Stomach smooth muscle (tissue), 2 donors: Measurements from ENCODE around the gene SMARCA2.

Experiments
- H3K27ac ChIP-seq: one replicate; pipeline ENCODE4 v1.7.0; 2013; ENCODE audit warnings: mild to moderate bottlenecking, low read length, inconsistent platforms
- H3K27me3 ChIP-seq, 2 donors: one replicate each; pipeline ENCODE4 v1.7.0; 2013; ENCODE audit warnings: low read length in 2 of 2; ENCODE audit not compliant: insufficient read depth in 2 of 2, control insufficient read depth in 1 of 2
- H3K36me3 ChIP-seq, 2 donors: one replicate each; pipeline ENCODE4 v1.7.0; 2013; ENCODE audit warnings: low read length in 2 of 2; ENCODE audit not compliant: control insufficient read depth in 2 of 2, insufficient read depth in 2 of 2
- H3K4me1 ChIP-seq: one replicate; pipeline ENCODE4 v1.7.0; 2013; ENCODE audit warnings: low read length; ENCODE audit not compliant: control insufficient read depth, insufficient read depth
- H3K4me3 ChIP-seq, 2 donors: one replicate each; pipeline ENCODE4 v1.7.0; 2013; ENCODE audit warnings: low read length in 2 of 2
- H3K9ac ChIP-seq, 2 donors: one replicate each; pipeline ENCODE4 v1.7.0; 2013; ENCODE audit warnings: low read length in 2 of 2, mild to moderate bottlenecking in 1 of 2
- H3K9me3 ChIP-seq, 2 donors: one replicate each; pipeline ENCODE4 v1.7.0; 2013; ENCODE audit warnings: low read length in 2 of 2; ENCODE audit not compliant: control insufficient read depth in 2 of 2
- donor health status: healthy.
- donor health status: Pancreatic carcinoma.

The SMARCA2 gene

GRCh38 chr9:2023532-2023931, 8.4 kb downstream of the SMARCA2 start:
- H3K4me3 ChIP-seq, result peak overlapping the region in 1 of 2 donors; percentile 36

GRCh38 chr9:2024888-2025782, 10.0 kb downstream of the SMARCA2 start:
- Histone ChIP-seq H3K27ac (peak overlapping the region; percentile 19), H3K9me3 (no peaks in the 10 kb centered on the region), H3K4me3 (no peak overlapping the region), H3K36me3 (no peaks in the 10 kb centered on the region), H3K9ac (no peak overlapping the region), H3K27me3 (no peaks in the 10 kb centered on the region), H3K4me1 (peaks cover 25% of the 10 kb centered on the region)

More at GRCh38 chr9:2023532-2023931, 8.4 kb downstream of the SMARCA2 start:
- Histone ChIP-seq H3K27ac (peak overlapping the region; percentile 49), H3K9me3 (no peaks in the 10 kb centered on the region), H3K27me3 (no peaks in the 10 kb centered on the region), H3K4me1 (peaks cover 32% of the 10 kb centered on the region), H3K36me3 (no peaks in the 10 kb centered on the region), H3K9ac (peak overlapping the region; percentile 12 to 58)

GRCh38 chr9:2026220-2026997, 11.3 kb downstream of the SMARCA2 start:
- Histone ChIP-seq H3K4me1 (peaks cover 25% of the 10 kb centered on the region), H3K4me3 (no peak overlapping the region), H3K9me3 (no peaks in the 10 kb centered on the region), H3K9ac (no peak overlapping the region), H3K27ac (no peak overlapping the region), H3K36me3 (no peaks in the 10 kb centered on the region), H3K27me3 (no peaks in the 10 kb centered on the region)

DNA sequence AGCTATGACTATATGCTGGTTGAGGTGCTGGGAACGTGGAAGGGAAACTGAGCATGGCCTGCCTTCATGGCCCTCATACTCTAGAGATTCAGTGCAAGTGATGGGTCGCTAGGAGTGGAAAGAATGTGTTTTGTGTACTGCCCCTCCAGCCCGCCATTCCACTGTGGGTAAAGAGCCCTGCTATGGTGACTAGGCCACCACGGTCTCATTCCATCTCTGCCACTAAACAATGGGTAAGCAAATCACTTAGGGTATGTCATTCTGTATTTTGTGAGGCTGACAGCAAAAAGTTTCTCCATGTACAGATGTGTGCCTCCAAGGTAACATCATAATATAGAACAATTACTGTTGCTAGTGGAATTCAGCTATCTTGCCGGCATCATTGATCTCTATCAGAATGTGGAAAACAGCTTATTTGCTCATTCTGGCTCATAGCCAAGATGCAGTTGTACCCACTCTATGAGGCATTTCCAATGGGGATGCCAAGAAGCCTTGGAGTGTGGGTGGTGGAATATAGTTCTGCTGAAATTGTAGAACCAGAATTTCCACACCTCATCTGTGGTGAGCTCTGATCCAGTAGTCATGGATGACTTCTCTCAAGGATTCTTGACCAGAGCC, 12.5 kb downstream of the SMARCA2 start:
- Histone ChIP-seq H3K9ac (peak overlapping the region in 1 of 2 donors; percentile 7), H3K27ac (no peak overlapping the region), H3K9me3 (no peaks in the 10 kb centered on the region), H3K4me3 (no peak overlapping the region), H3K4me1 (peaks cover 25% of the 10 kb centered on the region), H3K27me3 (no peaks in the 10 kb centered on the region), H3K36me3 (peaks cover 0 to 2% of the 10 kb centered on the region in 2 donors)

GRCh38 chr9:2028888-2029287, 13.7 kb downstream of the SMARCA2 start:
- Histone ChIP-seq H3K9ac (no peak overlapping the region), H3K36me3 (peaks cover 12 to 14% of the 10 kb centered on the region in 2 donors), H3K4me1 (peaks cover 18% of the 10 kb centered on the region), H3K9me3 (no peaks in the 10 kb centered on the region), H3K27me3 (no peaks in the 10 kb centered on the region), H3K27ac (no peak overlapping the region), H3K4me3 (no peak overlapping the region)

GRCh38 chr9:2029666-2030170, 14.6 kb downstream of the SMARCA2 start:
- no peaks in the 10 kb centered on the region for H3K9me3 ChIP-seq
- peaks cover 11% of the 10 kb centered on the region for H3K4me1 ChIP-seq
- peaks cover 12 to 20% of the 10 kb centered on the region in 2 donors for H3K36me3 ChIP-seq
- H3K4me3 ChIP-seq, result no peak overlapping the region
- no peaks in the 10 kb centered on the region for H3K27me3 ChIP-seq
- no peak overlapping the region for H3K9ac ChIP-seq
- H3K27ac ChIP-seq, result no peak overlapping the region

GRCh38 chr9:2032234-2032633, 17.1 kb downstream of the SMARCA2 start:
- Histone ChIP-seq H3K36me3 (peaks cover 12 to 24% of the 10 kb centered on the region in 2 donors), H3K4me1 (peaks cover 4% of the 10 kb centered on the region)

GRCh38 chr9:2036844-2037243, 21.7 kb downstream of the SMARCA2 start:
- Histone ChIP-seq H3K9me3 (no peaks in the 10 kb centered on the region), H3K4me1 (no peaks in the 10 kb centered on the region), H3K27me3 (no peaks in the 10 kb centered on the region), H3K4me3 (no peak overlapping the region), H3K27ac (no peak overlapping the region), H3K9ac (no peak overlapping the region), H3K36me3 (peaks cover 19 to 41% of the 10 kb centered on the region in 2 donors)

More at GRCh38 chr9:2032234-2032633, 17.1 kb downstream of the SMARCA2 start:
- Histone ChIP-seq H3K9ac (no peak overlapping the region), H3K27me3 (no peaks in the 10 kb centered on the region), H3K4me3 (no peak overlapping the region), H3K27ac (no peak overlapping the region), H3K9me3 (no peaks in the 10 kb centered on the region)

DNA sequence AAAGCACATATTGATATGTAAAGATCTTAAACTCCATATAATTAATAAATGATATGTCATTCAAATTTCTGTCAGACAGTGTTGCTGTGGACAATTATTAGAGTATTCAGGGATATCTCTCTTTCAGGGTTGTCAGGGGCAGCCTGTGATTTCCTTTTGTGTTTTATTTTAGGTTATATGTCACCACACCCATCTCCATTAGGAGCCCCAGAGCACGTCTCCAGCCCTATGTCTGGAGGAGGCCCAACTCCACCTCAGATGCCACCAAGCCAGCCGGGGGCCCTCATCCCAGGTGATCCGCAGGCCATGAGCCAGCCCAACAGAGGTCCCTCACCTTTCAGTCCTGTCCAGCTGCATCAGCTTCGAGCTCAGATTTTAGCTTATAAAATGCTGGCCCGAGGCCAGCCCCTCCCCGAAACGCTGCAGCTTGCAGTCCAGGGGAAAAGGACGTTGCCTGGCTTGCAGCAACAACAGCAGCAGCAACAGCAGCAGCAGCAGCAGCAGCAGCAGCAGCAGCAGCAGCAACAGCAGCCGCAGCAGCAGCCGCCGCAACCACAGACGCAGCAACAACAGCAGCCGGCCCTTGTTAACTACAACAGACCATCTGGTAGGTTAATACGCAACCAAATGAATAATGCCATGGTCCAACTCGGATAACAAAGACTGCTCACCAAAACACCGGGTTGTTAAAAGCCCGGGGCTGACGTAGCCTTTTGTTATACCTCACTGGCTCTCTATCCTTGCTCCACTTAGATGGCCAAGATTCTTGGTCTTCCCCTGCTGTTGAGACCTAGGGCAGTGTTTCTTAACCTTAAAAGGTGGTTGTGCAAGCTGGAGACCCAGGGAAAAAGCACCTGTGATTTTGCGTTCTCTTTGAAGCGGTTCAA, 24.4 kb downstream of the SMARCA2 start:
- H3K4me3 ChIP-seq, result no peak overlapping the region
- no peak overlapping the region for H3K27ac ChIP-seq
- H3K4me1 ChIP-seq, result no peaks in the 10 kb centered on the region
- H3K36me3 ChIP-seq, result peaks cover 15 to 29% of the 10 kb centered on the region in 2 donors
- H3K27me3 ChIP-seq, result no peaks in the 10 kb centered on the region
- H3K9ac ChIP-seq, result no peak overlapping the region
- no peaks in the 10 kb centered on the region for H3K9me3 ChIP-seq
